Endometrial microvascular endothelial cells (primary cell): Measurements from ENCODE around the gene CARD14. TPM values are rescaled to one million over a fixed set of nuclear protein-coding genes. Genes with fewer than 3 reads are reported as not detected.
"Not testable (repeated sequence)": the region's sequence is repeated elsewhere in the genome, so short reads cannot be mapped to it uniquely, and the experiment has no call there.

Source experiments
- in situ Hi-C: cut with HindIII; loops from 2 replicates; pipeline ENCODE4 v1.10.0; 2017; ENCODE audit warnings: low sequenced_read_pairs, low pct_unique_long_range_greater_than_20kb; ENCODE audit errors: inconsistent ontology term
- total RNA-seq: library from RNA; depleted of rRNA; stranded (reverse); fragments of >200 nt; gene quantifications from one replicate; pipeline ENCODE4 v1.2.3, GENCODE V29; 2015; ENCODE audit errors: inconsistent ontology term

Gene CARD14
- total RNA-seq, 1 donor from 2014 or later: not detected

- in situ Hi-C loops: no loop called here
These were observed 74.0 kb downstream of the CARD14 start for GRCh38 chr17:80243526-80244433.

GRCh38 chr17:80244448-80244847, 74.6 kb downstream of the CARD14 start:
- in situ Hi-C loops: not testable (repeated sequence)

DNA sequence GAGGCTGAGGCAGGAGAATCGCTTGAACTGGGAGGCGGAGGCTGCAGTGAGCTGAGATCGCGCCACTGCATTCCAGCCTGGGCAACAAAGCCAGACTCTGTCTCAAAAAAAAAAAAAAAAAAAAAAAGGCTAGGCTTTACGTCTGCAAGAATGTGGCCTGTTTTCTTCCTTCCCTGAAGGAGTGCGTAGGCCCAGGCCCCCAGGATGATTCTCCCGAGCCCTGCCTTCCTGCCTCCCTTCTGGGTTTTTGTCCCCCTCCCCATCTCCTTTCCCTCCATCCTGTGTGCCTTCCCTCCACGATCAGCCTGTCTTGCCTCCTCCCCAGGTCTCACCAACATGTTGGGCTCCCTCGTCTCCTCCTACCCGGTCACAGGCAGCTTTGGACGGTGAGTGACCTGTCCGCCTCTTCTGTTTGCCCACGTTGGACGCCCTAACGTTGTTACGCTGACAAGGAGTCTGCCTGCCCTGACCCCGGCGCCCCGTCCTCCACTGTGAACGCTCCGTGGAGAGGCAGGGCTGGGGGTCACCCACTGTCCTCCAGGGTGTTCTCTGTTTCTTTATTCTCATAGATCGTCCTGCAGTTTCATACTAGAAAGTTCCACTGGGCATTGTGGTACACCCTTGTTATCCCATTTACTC, 75.2 kb downstream of the CARD14 start:
- in situ Hi-C loops: no loop called here

- in situ Hi-C loops: no loop called here
These were observed 75.9 kb downstream of the CARD14 start for GRCh38 chr17:80245566-80246265.

DNA sequence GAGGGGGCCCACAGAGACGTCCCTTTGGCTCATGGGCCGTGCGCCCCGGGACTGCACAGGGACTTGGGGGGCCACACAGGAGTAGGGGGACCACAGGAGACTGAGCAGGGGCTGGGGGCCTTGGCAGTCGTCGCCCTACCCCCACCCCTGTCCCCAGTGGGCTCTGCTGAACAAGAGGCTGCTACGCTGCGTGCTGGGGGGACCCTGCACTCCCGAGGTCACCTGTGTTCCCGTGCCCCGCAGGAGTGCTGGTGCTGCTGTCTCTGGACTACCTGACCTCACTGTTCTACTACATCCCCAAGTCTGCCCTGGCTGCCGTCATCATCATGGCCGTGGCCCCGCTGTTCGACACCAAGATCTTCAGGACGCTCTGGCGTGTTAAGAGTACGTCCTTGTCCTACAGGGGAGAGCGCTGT, 76.4 kb downstream of the CARD14 start:
- in situ Hi-C loops: no loop called here

DNA sequence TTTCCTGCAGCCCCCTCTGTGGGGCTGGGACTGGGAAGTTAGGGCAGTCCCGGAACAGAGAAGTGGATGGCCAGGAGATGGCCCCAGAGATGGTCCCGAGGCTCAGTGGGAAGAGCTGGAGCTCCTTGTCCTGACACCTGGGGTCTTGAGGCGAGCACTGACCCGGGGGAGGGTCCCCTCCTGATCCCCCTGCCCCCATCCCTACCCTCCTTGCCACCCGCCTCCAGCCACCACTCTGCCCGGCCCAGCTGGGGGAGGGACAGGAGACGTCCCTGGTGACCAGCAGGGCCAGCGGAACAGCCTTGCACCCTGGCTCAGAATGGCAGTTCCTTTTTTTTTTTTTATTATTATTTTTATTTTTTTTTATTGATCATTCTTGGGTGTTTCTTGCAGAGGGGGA, 76.9 kb downstream of the CARD14 start:
- in situ Hi-C loops: no loop called here

DNA sequence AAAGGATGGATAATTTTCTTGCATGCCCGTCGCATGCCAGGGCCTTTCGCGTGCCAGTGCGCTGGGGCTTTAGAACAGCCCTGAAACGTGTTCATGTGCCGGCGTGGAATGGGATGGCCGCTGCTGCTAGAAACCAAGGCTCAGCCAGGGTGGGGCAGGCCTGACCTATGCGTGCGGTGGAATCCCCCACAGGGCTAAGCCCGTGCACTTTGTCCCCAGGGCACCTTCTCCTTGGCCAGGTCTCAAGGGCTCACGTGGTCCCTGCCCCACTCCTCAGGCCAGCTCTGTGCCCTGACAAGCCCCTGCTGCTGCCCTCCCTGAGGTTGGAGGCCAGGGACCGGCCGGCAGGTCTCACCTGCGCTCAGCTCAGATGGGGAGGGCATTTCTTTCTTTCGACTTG, 77.7 kb downstream of the CARD14 start:
- in situ Hi-C loops: no loop called here

GRCh38 chr17:80248001-80248893, 78.4 kb downstream of the CARD14 start:
- in situ Hi-C loops: no loop called here

- in situ Hi-C loops: no loop called here
These were observed 79.3 kb downstream of the CARD14 start for GRCh38 chr17:80248894-80249710.

- in situ Hi-C loops: no loop called here
These were observed 82.1 kb downstream of the CARD14 start for GRCh38 chr17:80251966-80252365.

DNA sequence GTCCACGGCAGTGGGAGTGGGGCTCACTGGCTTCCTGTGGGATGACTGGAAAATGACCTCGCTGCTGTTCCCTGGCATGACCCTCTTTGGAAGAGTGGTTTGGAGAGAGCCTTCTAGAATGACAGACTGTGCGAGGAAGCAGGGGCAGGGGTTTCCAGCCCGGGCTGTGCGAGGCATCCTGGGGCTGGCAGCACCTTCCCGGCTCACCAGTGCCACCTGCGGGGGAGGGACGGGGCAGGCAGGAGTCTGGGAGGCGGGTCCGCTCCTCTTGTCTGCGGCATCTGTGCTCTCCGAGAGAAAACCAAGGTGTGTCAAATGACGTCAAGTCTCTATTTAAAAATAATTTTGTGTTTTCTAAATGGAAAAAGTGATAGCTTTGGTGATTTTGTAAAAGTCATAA, 83.0 kb downstream of the CARD14 start:
- in situ Hi-C loops: no loop called here

- in situ Hi-C loops: no loop called here
These were observed 84.0 kb downstream of the CARD14 start for GRCh38 chr17:80253631-80254395.

DNA sequence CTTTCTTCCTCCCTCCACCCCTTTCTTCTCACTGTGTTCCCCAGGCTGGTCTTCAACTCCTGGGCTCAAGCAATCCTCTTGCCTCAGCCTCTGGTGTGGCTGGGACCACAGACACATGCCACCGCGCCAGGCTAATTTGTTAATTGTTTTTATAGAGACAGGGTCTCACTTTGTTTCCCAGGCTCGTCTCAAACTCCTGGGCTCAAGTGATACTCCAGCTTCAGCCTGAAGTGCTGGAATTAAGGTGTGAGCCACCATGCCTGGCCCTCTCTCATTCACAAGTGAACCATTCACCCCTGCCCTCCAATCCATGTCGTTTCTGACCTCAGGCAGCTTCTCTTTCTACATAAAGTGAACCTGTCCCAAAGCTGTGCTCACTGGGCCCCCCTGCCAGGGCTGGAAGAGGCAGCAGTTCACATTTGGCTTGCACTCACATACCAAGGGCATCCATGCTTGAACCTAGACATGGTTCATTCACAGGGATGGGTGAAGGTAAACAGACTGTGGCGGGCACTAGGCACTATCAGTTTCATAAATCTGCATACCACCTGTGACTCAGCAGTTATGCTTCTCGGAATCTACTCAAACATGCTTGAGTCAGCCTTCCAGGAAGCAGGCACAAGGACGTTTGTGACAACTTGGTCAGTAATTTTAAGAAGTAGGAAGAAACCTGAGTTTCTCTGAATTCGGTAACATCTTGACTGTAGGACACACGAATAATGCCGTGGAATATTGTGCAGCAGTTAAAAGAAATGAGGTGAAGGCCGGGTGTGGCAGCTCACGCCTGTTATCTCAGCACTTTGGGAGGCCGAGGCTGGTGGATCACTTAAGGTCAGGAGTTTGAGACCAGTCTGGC, 84.8 kb downstream of the CARD14 start:
- in situ Hi-C loops: no loop called here

GRCh38 chr17:80256034-80256350, 86.2 kb downstream of the CARD14 start:
- in situ Hi-C loops: no loop called here

GRCh38 chr17:80257716-80258213, 87.9 kb downstream of the CARD14 start:
- in situ Hi-C loops: no loop called here

GRCh38 chr17:80258296-80258695, 88.5 kb downstream of the CARD14 start:
- in situ Hi-C loops: not testable (repeated sequence)
